HG03342 (cell line): Measurements from ENCODE around the gene SMIM7.
"Not testable (repeated sequence)": the region's sequence is repeated elsewhere in the genome, so short reads cannot be mapped to it uniquely, and the experiment has no call there.

Experiments used
- ATAC-seq: cut with Tn5 transposase; IDR thresholded peaks from one replicate; pipeline ENCODE4 v1.9.1; 2021; ENCODE audit warnings: mild to moderate bottlenecking, moderate library complexity; ENCODE audit not compliant: unreplicated experiment

Gene SMIM7

DNA sequence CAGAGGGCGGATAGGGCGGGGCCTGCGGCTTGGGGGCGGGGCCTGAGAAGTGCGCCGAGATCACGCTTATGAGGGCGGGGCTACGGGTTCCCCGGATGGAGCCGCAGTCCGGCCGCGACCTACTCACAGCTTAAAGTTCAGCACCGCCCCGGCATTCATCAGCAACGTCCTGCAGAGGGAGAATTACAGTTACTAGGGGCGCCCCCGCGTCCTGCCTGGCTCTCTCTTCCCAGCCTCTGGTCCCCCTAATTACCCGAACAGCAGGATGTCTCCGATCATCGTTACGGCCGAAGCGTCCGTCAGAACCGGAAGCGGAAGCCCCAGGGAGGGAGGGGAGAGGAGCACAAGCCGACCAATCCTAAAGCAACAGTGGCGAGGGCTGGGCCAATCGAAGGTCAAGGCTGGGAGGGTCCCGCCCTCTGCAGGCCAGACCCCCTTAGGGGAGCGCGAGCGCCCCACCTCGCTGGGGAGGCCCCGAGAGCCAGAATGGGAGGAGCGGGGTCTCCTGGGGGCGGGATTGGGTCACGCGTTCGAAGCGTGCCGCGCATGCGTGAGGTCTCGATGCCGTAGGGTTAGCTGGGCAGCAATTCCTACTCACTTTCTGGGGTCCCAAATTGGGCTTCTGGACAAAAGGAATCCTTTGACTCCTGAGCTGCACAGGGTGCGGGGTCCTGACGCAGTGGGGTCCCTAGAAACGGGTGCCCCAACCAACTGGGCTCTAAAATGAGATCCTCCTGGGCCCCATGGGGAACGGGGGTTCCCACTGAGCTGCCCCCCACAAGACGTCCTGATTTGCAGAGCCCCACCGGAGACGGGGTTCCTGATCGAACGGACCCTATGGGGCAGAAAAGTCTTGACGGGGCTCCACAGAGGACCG is at the start of gene SMIM7:
Gene SMIM7 (minus strand): TSS at position 313 of the 877 bp plus-strand sequence. CDS start 34 bp downstream, at position 279.
- peak; percentile 85 for ATAC-seq

- no peak for ATAC-seq
These were observed 43.7 kb upstream of the SMIM7 start for GRCh38 chr19:16703677-16704076.

GRCh38 chr19:16702123-16702522 is 42.2 kb upstream of the SMIM7 start:
- ATAC-seq = no peak

DNA sequence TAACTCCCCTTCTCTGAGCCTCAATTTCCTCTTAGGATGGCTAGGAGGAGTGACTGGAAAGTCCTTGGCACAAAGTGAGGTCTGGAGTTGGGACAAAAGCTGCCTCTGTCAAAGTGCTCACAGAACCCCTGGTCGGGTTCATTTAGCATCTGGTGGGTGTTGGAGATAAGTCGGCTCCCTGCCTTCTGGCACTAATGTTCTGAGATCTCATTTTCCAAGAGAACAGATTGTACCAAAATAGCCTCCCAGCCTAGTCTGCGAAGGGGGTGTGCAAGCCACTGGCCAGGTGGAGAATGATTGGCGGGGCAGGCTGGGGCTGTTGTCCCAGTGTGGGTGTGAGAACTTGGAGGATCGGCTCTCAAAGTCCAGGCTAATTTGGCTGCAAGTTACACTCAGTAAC is 39.0 kb upstream of the SMIM7 start:
- no peak for ATAC-seq

DNA sequence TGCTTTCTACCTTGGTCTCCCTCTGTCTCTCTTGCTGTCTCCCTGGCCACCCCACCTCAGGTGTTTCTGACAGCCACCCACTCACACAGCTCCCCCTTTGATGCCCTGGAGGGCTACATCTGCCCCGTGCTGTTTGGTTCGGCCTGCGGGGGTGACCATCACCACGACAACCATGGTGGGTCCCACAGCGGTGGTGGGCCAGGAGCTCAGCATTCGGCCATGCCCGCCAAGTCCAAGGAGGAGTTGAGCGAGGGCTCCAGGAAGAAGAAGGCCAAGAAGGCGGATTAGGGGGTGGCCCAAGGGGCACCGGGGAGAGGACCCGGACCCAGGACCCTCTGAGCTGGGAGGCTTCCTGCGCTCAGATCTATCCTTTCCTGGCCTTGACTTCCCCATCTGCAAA is 28.1 kb upstream of the SMIM7 start:
- no peak for ATAC-seq

GRCh38 chr19:16684216-16684615 is 24.3 kb upstream of the SMIM7 start:
- ATAC-seq = no peak

DNA sequence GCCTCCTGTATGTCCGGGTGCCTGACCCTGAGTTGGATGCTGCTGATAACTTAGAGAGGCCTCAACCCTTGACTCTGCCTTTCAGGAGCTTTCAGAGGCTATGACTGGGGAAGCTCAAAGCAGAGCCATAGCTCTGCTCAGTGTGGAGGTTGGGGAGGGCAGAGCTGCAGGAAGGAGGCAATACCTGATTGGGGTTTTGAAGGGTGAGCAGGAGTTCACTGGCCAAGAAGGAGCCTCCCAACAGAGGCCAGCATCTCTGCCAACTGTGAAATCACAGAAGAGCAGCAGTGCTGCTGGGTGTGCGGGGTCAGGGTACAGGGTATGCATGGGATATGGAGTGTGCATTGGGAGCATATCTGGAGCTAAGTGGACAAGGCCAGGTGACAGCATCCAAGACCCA is 22.6 kb upstream of the SMIM7 start:
- ATAC-seq = no peak

DNA sequence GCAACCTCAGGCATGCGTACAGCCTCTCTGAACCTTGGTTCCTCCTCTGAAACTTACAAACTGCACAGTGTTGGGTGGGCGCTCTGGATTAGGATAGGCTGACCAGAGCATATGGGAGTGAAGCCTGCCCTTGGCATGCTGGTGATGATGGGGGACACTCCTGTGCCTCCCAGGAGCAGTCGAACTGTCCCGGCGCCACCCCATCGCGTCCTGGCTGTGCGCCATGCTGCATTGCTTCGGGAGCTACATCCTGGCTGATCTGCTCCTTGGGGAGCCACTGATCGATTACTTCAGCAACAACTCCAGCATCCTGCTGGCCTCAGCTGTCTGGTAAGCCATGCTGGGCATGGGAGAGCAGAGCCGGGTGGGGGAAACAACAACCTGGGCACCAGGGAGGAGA is 19.9 kb upstream of the SMIM7 start:
- ATAC-seq = no peak

- ATAC-seq = no peak
These were observed 18.6 kb upstream of the SMIM7 start for GRCh38 chr19:16678498-16678897.

DNA sequence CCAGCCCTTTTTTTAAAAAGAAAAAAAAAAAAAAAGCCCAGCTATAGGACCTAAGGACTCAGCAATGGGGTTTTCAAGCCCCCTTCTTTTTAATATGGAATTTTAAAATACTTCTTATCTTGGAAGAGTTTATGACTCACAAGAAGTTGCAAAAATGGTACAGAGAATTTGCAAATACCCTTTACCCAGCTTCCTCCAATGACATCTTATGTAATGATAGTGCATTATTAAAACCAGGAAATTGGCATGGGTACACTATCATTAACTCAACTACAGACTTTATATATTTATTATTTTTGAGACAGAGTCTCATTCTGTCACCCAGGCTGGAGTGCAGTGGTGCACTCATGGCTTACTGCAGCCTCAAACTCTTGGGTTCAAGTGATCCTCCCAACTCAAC is 17.1 kb upstream of the SMIM7 start:
- no peak for ATAC-seq

- ATAC-seq = no peak
These were observed 16.3 kb upstream of the SMIM7 start for GRCh38 chr19:16676101-16676798.

- not testable (repeated sequence) for ATAC-seq
These were observed 13.9 kb upstream of the SMIM7 start for GRCh38 chr19:16673839-16674238.

DNA sequence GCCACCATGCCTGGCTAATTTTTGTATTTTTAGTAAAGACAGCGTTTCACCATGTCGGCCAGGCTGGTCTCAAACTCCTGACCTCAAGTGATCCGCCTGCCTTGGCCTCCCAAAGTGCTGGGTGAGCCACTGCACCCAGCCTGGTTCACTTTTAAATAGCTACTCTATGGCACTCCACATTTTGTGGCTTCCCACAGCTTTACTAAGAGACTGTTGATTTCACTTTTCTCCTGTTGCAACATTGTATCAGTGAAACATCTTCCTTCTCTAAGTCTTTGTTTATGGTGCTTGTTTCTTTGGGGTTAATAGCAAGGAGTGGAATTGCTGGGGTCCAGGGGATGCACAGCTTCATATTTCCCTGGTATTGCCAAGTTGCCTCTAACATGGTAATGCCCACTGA is 13.3 kb upstream of the SMIM7 start:
- ATAC-seq = no peak

GRCh38 chr19:16671652-16672274 is 11.8 kb upstream of the SMIM7 start:
- no peak for ATAC-seq

DNA sequence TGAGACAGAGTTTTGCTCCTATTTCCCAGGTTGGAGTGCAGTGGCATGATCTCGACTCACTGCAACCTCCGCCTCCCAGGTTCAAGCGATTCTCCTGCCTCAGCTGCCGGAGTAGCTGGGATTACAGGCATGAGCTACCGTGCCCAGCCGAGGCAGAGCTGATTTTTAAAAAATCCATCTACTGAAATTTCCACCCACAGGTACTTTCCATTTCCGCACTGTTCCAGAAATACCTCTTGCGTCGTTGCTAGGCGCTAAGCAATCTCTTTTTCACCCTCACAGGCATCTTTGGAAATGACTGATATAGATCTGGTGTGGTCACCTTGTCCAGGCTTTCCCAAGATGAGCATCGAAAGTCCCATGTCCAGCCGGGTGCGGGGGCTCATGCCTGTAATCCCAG is 10.3 kb upstream of the SMIM7 start:
- no peak for ATAC-seq

GRCh38 chr19:16668702-16669101 is 8.8 kb upstream of the SMIM7 start:
- ATAC-seq = not testable (repeated sequence)

DNA sequence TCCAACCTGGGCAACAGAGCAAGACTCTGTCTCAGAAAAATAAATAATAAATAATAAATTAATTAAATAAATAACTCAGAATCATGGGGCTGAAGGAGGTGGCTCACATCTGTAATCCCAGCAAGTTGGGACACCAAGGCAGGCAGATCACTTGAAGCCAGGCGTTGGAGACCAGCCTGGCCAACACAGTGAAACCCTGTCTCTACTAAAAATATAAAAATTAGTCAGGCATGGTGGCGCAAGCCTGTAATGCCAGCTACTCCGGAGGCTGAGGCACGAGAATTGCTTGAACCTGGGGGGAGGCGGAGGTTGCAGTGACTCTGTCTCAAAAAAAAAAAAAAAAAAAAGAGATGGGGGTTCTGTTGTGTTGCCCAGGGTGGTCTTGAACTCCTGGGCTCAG is 8.2 kb upstream of the SMIM7 start:
- no peak for ATAC-seq

DNA sequence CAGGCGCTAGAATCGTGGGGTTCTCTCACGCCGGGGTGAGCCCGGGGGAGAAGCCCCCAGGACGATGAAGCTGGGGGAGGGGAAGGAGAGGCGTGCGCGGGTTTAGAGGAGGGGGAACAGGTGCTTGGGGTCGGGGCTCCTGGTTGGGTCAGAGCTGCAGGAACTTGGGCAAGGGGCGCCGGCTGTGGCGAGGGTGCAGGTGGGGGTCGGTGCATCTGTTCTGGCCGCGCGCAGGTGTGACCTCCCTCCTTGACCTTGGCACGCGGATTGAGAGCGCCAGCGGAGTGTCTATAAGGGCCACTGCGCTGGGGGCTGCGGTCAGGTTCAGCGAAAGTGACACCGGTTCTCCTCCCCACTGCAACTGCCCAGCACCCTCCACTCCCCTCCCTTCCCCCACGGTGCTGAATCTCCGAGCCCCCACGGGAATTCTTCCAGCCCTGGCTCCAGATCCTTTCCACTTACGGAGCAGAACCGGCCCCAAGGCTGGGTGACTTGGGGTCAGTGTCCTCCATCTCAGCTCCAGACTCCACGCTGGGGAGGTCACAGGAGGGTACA is 1.6 kb upstream of the SMIM7 start:
- no peak for ATAC-seq

GRCh38 chr19:16660763-16661479 is 977 bp upstream of the SMIM7 start, which contains the start of gene TMEM38A:
Gene TMEM38A (plus strand): TSS chr19:16661139. CDS start chr19:16661218, 79 bp downstream.
- ATAC-seq = no peak

DNA sequence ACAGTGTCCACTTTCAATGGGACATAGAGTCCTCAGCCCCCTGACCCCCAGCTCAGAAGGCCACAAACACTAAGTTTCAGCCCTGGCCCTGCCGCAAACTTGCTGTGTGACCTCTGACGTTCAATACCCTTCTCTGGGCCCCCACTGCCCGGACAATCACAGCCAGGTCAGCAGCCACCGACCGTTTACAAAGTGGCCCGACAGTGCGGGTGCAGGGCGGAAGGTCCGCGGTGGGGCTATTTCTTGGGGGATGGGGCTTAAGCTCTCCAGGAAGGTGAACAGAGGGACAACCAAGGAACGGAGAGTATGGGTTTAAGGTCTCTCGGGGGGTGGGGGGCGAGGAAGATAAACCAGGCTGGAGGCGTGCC is 496 bp downstream of the SMIM7 start:
- no peak for ATAC-seq

- ATAC-seq = no peak
These were observed 2.6 kb downstream of the SMIM7 start for GRCh38 chr19:16657384-16657783.
